ENCODE data around the gene ARID3A. TPM values are rescaled to one million over a fixed set of nuclear protein-coding genes. Genes with fewer than 3 reads are reported as not detected.

Gene ARID3A
- total and polyA plus RNA-seq, 2 of the 8 experiments (the other 6 are each of a cell fraction or from before 2014, with no cell fraction given), result 40.5 to 77.4 TPM

GRCh38 chr19:966485-967088, 40.8 kb downstream of the ARID3A start:
- Histone ChIP-seq H3K23me2 (ENCODE audit: low read depth, low read length) (no peaks in the 10 kb centered on the region), H3K27me3 (replicated peaks in 1 of 4; ENCODE audit: control insufficient read depth in 3 of 4, extremely low read depth in 1 of 4, insufficient read depth in 3 of 4, low read length in 3 of 4) (no peaks in the 10 kb centered on the region), H3K9me3 (ENCODE audit: insufficient read depth in 2 of 2, low read depth in 1 of 2, low read length in 1 of 2) (peaks cover 5 to 18% of the 10 kb centered on the region in 2 experiments), H3K9ac (replicated peaks in 1 of 4; ENCODE audit: extremely low read depth in 1 of 4, low read depth in 3 of 4, low read length in 3 of 4) (no peak overlapping the region), H2BK5ac (ENCODE audit: low read depth, low read length) (no peak overlapping the region), H4K20me1 (replicated peaks in 1 of 2; ENCODE audit: control insufficient read depth in 1 of 2, insufficient read depth in 2 of 2, low read length in 2 of 2) (peaks cover 0 to 3% of the 10 kb centered on the region in 2 experiments), H4K8ac (ENCODE audit: extremely low read depth, insufficient read depth, low read length) (no peak overlapping the region), H2BK20ac (ENCODE audit: low read length) (no peak overlapping the region), H2AK5ac (ENCODE audit: low read depth, low read length) (no peak overlapping the region), H3K14ac (ENCODE audit: insufficient read length) (no peak overlapping the region), H3K18ac (ENCODE audit: extremely low read depth, low read length) (no peak overlapping the region), H3K79me2 (ENCODE audit: control insufficient read depth in 1 of 2, insufficient read depth in 2 of 2, low read length in 2 of 2) (no peaks in the 10 kb centered on the region), H2BK120ac (replicated peaks; ENCODE audit: low read depth, low read length) (no peak overlapping the region), H3K4me3 (ENCODE audit: extremely low read depth in 1 of 4, insufficient read depth in 2 of 4, low read depth in 3 of 4, low read length in 4 of 4) (no peak overlapping the region), H4K5ac (ENCODE audit: insufficient read length, low read depth, low read length) (no peak overlapping the region), H3K23ac (ENCODE audit: insufficient read length) (no peak overlapping the region), H2AFZ (ENCODE audit: low read length) (no peak overlapping the region), H4K91ac (replicated peaks; ENCODE audit: insufficient read length, low read length) (no peak overlapping the region), H2BK12ac (ENCODE audit: low read depth, low read length) (no peak overlapping the region), H3K4ac (replicated peaks; ENCODE audit: insufficient read length, low read depth, low read length) (no peak overlapping the region), H3K4me2 (ENCODE audit: insufficient read depth in 1 of 2, low read depth in 2 of 2, low read length in 2 of 2) (no peak overlapping the region), H3K36me3 (ENCODE audit: control insufficient read depth in 2 of 4, insufficient read depth in 4 of 4, low read length in 3 of 4) (peaks cover 15 to 67% (median 41%) of the 10 kb centered on the region in 4 experiments), H2BK15ac (ENCODE audit: low read length) (no peak overlapping the region), H3K4me1 (replicated peaks in 1 of 4; ENCODE audit: control insufficient read depth in 3 of 4, insufficient read depth in 4 of 4, low read length in 3 of 4) (no peaks in the 10 kb centered on the region), H3K27ac (ENCODE audit: low read depth, low read length) (no peak overlapping the region), H3K79me1 (ENCODE audit: low read depth, low read length) (no peaks in the 10 kb centered on the region), H3K56ac (replicated peaks; ENCODE audit: insufficient read length, low read depth, low read length) (no peak overlapping the region)
- FAIRE-seq (no peak), DNase-seq (ENCODE audit: low read depth in 1 of 2, low spot score in 2 of 2) (no peak)
- CTCF ChIA-PET (ENCODE audit: partially characterized antibody), result interaction anchor here (0.7 to 1.4 kb wide), 6 partner anchors 9 to 50 kb away, joined by 3 to 5 read pairs (median 4); no protein-coding TSS in a partner anchor
- TF ChIP-seq SIX5 (IDR thresholded peaks at IDR 0.05; ENCODE audit: low read depth, low read length), result no peak
- no peak for TF ChIP-seq RXRA (IDR thresholded peaks at IDR 0.05; ENCODE audit: insufficient read depth, low read depth, low read length)
- TF ChIP-seq KDM1A (IDR thresholded peaks at IDR 0.05; ENCODE audit: borderline replicate concordance, low read length), result peak; percentile 49; the same call in 1 of the 2 replicates
- no peak for TF ChIP-seq POLR2A (IDR thresholded peaks at IDR 0.05; ENCODE audit: control extremely low read depth in 1 of 2, low read depth in 2 of 2, low read length in 2 of 2)
- POLR2A ChIA-PET (ENCODE audit: partially characterized antibody), result interaction anchor here (0.7 to 1.9 kb wide), 2 partner anchors 9 to 176 kb away, joined by 3 to 4 read pairs; no protein-coding TSS in a partner anchor
- 94% methylated on average over 17 of the region's 17 CpGs; no CpG with 5 or more reads in 1 of the 2 experiments for WGBS, 2 experiments (ENCODE audit: extremely low coverage in 1 of 2, insufficient coverage in 1 of 2, insufficient read length in 1 of 2, insufficient replicate concordance in 2 of 2, low coverage in 1 of 2, low lambda C conversion rate in 2 of 2, missing lambda C conversion rate in 1 of 2)
